ENCODE measurements around the gene TPP1. TPM values are rescaled to one million over a fixed set of nuclear protein-coding genes. Genes with fewer than 3 reads are reported as not detected.

TPP1 gene
- total and polyA plus RNA-seq, 2 of the 13 experiments (the other 11 are each of a cell fraction or from before 2014, with no cell fraction given), result 13.9 to 74.6 TPM

- TF ChIP-seq FUBP1 (CRISPR knock-in tag; IDR thresholded peaks at IDR 0.05; ENCODE audit: borderline replicate concordance) (no peak), MIXL1 (CRISPR knock-in tag; IDR thresholded peaks at IDR 0.05) (0 out of 2 replicates have a peak, but pooled peaks have one; percentile 32), ZNF572 (CRISPR knock-in tag; IDR thresholded peaks at IDR 0.05) (no peak), GPN1 (CRISPR knock-in tag; IDR thresholded peaks at IDR 0.05; ENCODE audit: borderline replicate concordance) (no peak), JUN (CRISPR knock-in tag; IDR thresholded peaks at IDR 0.05) (no peak), SATB2 (CRISPR knock-in tag; IDR thresholded peaks at IDR 0.05) (no peak), ASH2L (IDR thresholded peaks at IDR 0.05; ENCODE audit: insufficient read length, low read depth, low read length) (no peak), HES4 (CRISPR knock-in tag; IDR thresholded peaks at IDR 0.05; ENCODE audit: borderline replicate concordance) (no peak), ZGPAT (CRISPR knock-in tag; IDR thresholded peaks at IDR 0.05) (0 out of 2 replicates have a peak, but pooled peaks have one; percentile 67), ELK4 (CRISPR knock-in tag; IDR thresholded peaks at IDR 0.05; ENCODE audit: borderline replicate concordance) (no peak), ELF1 (CRISPR knock-in tag; IDR thresholded peaks at IDR 0.05) (peak; percentile 77), PHB2 (IDR thresholded peaks at IDR 0.05; ENCODE audit: partially characterized antibody) (no peak), ZMAT3 (CRISPR knock-in tag; conservative IDR thresholded peaks at IDR 0.05) (no peak; the same call in 1 of the 2 replicates), KAT7 (CRISPR knock-in tag; IDR thresholded peaks at IDR 0.05; ENCODE audit: borderline replicate concordance) (peak; percentile 62; the same call in 1 of the 2 replicates)
- TF ChIP-seq, protein P1, sequence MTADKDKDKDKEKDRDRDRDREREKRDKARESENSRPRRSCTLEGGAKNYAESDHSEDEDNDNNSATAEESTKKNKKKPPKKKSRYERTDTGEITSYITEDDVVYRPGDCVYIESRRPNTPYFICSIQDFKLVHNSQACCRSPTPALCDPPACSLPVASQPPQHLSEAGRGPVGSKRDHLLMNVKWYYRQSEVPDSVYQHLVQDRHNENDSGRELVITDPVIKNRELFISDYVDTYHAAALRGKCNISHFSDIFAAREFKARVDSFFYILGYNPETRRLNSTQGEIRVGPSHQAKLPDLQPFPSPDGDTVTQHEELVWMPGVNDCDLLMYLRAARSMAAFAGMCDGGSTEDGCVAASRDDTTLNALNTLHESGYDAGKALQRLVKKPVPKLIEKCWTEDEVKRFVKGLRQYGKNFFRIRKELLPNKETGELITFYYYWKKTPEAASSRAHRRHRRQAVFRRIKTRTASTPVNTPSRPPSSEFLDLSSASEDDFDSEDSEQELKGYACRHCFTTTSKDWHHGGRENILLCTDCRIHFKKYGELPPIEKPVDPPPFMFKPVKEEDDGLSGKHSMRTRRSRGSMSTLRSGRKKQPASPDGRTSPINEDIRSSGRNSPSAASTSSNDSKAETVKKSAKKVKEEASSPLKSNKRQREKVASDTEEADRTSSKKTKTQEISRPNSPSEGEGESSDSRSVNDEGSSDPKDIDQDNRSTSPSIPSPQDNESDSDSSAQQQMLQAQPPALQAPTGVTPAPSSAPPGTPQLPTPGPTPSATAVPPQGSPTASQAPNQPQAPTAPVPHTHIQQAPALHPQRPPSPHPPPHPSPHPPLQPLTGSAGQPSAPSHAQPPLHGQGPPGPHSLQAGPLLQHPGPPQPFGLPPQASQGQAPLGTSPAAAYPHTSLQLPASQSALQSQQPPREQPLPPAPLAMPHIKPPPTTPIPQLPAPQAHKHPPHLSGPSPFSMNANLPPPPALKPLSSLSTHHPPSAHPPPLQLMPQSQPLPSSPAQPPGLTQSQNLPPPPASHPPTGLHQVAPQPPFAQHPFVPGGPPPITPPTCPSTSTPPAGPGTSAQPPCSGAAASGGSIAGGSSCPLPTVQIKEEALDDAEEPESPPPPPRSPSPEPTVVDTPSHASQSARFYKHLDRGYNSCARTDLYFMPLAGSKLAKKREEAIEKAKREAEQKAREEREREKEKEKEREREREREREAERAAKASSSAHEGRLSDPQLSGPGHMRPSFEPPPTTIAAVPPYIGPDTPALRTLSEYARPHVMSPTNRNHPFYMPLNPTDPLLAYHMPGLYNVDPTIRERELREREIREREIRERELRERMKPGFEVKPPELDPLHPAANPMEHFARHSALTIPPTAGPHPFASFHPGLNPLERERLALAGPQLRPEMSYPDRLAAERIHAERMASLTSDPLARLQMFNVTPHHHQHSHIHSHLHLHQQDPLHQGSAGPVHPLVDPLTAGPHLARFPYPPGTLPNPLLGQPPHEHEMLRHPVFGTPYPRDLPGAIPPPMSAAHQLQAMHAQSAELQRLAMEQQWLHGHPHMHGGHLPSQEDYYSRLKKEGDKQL (CRISPR knock-in tag; IDR thresholded peaks at IDR 0.05; ENCODE audit: low read depth), result no peak
These were observed at the start of gene TPP1 (continued) for GRCh38 chr11:6619004-6619745.

All from HepG2 (cell line).